Glomerular visceral epithelial cell (primary cell): ENCODE measurements around the gene NUDCD2.
"Not testable (repeated sequence)": the region's sequence is repeated elsewhere in the genome, so short reads cannot be mapped to it uniquely, and the experiment has no call there.

Experiments used
- DNase-seq: peaks from one replicate; pipeline ENCODE4 v3.0.0-alpha.2; 2016; ENCODE audit errors: extremely low spot score

The NUDCD2 gene

DNA sequence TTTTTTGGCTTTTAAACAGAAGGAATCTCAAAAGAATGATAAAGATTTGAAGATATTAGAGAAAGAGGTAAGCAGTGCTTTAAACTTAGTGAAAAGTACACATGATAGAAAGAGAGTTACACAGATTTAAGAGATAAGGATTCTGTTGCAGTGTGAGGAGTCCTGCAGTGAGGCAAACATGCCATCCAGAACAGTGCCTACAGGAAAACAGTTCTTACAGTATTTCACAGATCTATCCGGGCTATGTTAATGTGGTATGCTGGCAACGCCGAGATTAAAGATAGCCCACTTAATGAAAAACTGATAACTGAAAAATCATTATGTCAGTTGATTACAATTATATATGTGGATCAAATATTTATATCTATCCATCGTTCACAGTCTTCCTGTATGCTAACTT is 7.8 kb upstream of the NUDCD2 start:
- DNase-seq = no peak

GRCh38 chr5:163463063-163463435 is 3.1 kb upstream of the NUDCD2 start:
- no peak for DNase-seq

- DNase-seq = peak; percentile 52
Observed at GRCh38 chr5:163460562-163461171, 765 bp upstream of the NUDCD2 start, which contains the start of gene HMMR. TSS of gene HMMR (plus strand) at chr5:163460632. CDS start at chr5:163460693, 61 bp downstream.

DNA sequence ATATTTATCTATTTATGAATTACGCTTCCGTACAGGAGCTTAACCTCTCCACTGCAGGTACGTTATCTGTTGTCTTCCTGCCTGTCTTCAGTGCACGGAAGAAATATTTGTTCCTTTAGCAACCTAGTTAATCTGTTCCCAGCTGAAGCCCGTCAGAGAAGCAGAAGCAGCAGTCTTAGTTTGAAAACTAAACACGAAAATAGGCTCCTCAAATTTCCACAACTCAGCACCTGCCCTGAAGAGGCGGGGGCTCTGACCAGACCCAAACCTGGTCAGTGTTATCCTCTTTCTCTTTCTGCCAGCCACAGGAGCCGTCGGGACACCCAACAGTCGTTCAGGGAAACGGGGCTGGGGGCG is 462 bp downstream of the NUDCD2 start:
- no peak for DNase-seq

DNA sequence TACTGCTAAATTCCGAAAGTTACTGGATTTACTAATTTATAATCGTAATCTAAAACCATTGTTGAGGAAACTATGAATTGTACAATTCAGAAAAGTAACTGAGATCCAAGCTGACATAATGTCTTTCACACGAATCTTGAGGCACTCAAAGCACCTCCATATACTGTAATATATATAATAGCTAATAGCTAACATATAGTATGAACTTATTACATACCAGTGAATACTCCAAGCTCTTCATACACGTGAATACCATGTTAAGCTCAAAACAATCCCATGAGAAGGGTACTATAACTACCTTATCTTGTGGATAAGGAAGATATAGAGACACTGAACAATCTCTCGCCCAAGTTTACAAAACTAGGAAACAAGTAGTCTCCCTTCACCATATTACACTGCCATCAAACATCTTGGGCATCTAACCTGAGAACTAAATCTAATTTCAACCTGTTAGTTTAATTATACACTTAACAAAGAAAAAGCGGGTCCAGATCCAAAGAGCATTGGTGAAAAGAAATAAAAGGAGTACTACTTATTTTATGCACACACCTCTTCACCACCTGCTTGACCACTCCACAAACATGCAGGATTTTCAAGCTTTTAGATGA is 1.0 kb downstream of the NUDCD2 start:
- DNase-seq = no peak

DNA sequence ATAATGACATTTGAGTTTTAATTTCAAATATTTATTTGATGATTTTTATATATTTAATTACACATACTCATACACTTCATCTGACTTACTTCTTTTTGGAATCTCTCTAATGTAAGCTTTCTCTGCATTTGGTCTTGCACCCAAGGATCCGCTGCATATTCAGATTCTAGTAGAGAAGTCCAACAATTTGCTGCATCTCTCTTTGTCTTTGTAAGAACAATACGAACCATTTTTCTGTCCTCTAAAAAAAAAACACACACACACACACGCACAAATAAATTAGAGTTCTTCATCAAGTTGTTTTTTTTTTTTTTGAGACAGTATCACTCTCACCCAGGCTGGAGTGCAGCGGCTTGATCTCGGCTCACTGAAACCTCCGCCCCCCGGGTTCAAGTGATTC is 3.1 kb downstream of the NUDCD2 start:
- no peak for DNase-seq

GRCh38 chr5:163456029-163456589 is 3.8 kb downstream of the NUDCD2 start:
- no peak for DNase-seq

- not testable (repeated sequence) for DNase-seq
Observed at GRCh38 chr5:163455406-163455805, 4.5 kb downstream of the NUDCD2 start.

GRCh38 chr5:163453705-163454104 is 6.2 kb downstream of the NUDCD2 start:
- no peak for DNase-seq

- no peak for DNase-seq
Observed at GRCh38 chr5:163451489-163451888, 8.4 kb downstream of the NUDCD2 start.

DNA sequence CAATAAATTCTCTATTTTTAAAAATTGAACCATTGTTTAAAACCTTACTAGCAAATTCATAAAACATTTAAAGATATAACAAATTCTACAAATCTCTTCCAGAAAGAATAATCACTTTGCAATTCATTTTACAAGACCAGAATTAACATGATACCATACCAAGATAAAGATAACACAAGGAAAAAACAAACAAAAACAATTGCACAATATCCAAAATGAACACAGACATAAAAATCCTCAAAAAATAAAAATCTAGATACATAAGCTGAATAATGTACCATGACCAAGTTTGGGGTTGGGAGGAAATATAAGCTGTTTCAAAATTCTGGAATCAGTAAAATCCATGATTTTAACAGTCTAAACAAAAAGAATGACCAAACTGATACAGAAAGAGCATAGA is 11.4 kb downstream of the NUDCD2 start:
- DNase-seq = no peak

DNA sequence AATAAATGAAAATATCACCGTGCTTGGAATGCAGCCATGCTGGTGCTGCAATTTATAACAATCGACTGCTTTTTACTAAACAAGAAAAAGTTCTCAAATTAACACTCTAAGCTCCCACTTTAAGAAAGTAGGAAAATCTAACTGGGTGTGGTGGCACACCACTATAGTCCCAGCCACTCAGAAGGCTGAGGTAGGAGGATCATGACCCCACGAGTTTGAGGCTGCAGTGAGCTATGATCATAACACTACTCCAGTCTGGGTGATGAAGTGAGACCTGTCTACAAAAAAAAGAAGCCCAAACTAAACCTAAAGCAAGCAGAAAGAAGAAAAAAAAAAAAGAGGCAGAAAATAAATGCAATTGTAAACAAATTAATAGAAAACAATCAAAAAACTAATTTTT is 12.0 kb downstream of the NUDCD2 start:
- no peak for DNase-seq

- no peak for DNase-seq
Observed at GRCh38 chr5:163447191-163447590, 12.7 kb downstream of the NUDCD2 start.

DNA sequence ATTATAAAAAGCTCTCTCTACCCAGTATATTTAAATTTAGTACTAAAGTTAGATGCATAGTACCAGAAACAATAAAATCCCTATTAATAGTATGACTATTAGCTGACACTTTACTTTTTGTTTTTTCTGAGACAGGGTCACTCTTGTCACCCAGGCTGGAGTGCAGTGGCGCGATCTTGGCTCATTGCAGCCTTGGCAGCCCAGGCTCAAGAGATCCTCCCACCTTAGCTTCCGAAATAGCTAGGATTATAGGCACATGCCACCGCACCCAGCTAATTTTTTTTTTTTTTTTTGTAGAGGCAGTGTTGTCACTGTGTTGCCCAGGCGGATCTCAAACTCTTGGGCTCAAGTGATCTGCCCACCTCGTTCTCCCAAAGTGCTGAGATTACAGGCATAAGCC is 14.6 kb downstream of the NUDCD2 start:
- no peak for DNase-seq

DNA sequence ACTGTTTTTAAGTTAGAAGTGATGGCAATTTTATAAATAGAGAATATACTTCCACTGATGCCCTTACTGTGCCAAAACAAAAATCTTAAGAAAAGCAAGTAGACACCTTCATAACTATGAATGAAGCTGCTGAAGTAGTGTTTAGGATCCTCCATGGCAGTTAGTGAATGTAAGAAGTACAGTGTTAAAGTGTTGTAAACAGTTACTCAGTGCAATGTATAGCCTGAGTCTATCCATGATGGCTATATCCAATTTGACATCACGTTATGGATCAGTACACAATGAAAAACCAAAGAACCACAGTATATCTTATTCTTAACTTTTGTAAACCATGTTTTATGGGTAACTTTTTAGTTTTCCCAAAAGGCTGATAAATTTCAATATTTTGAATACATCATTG is 15.4 kb downstream of the NUDCD2 start:
- no peak for DNase-seq

- DNase-seq = no peak
Observed at GRCh38 chr5:163440954-163441353, 18.9 kb downstream of the NUDCD2 start.

DNA sequence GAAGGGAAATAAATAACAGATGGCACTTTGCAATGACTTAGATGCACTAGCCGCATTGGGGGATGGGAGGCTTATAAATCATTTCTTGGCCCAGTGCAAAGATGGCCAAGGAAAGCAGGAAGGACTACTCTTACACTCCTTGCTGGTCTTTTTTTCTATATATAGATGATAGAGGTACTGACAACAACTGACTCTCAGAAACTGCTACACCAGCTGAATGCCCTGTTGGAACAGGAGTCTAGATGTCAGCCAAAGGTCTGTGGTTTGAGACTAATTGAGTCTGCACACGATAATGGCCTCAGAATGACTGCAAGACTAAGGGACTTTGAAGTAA is 20.8 kb downstream of the NUDCD2 start:
- peak; percentile 52 for DNase-seq

GRCh38 chr5:163437309-163438182 is 22.4 kb downstream of the NUDCD2 start, which contains the start of gene CCNG1:
TSS of gene CCNG1 (plus strand) at chr5:163437595. CDS start at chr5:163439257, 1,662 bp downstream.
- peak; percentile 99 for DNase-seq

- no peak for DNase-seq
Observed at GRCh38 chr5:163437011-163437308, 22.9 kb downstream of the NUDCD2 start.

DNA sequence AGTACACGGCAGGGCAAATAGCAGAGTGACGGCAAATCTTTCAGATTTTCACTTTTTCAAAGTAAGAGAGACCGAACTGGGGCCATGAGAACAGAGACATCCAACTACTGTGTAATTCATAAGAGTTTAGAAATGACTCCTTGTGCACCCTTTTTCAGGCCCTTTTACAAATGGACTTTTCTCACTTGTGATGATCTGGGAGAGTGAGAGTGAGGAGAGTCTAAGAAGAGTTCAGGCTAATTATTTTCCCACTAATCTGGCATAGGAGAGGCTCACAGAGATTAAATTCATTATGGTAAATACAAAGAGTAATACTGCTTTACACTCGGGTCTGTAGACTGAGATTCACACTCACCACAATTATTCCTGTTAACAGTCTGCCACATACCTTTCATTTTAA is 23.4 kb downstream of the NUDCD2 start:
- no peak for DNase-seq

GRCh38 chr5:163434401-163434866 is 25.5 kb downstream of the NUDCD2 start:
- peak; percentile 78 for DNase-seq

DNA sequence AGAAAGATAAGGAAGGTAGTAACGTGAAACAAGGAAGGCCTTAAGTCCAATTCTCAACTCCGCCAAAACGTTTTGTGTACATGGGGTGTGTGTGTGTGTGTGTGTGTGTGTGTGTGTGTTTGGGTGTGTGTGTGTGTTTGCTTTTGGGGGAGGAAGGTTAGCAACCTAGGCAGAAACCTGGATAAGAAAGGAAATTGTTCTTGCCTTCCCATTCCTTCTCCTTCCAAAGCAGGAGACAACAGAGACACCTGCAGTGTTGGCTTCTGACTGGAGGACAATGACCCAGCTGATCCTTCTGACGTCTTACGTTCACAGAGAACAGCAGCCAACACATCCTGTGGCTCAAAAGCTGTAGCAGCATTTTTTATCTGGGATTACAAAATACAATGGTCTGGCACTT is 26.6 kb downstream of the NUDCD2 start:
- DNase-seq = no peak

GRCh38 chr5:163432544-163432943 is 27.4 kb downstream of the NUDCD2 start:
- DNase-seq = no peak
